ENCODE measurements around the gene ZBTB6.
A peak's percentile ranks its signal among the peaks of the same experiment; 100 is the strongest.
"Not testable (repeated sequence)": the region's sequence is repeated elsewhere in the genome, so short reads cannot be mapped to it uniquely, and the experiment has no call there.

Gene ZBTB6

GRCh38 chr9:122923947-122924346 lies 10.8 kb upstream of the ZBTB6 start:
- Histone ChIP-seq H3K36me3 (ENCODE audit: control insufficient read depth, insufficient read depth, low read length) (no peaks in the 10 kb centered on the region), H3K4me1 (ENCODE audit: control insufficient read depth, insufficient read depth, low read length) (no peaks in the 10 kb centered on the region), H3K4me3 (ENCODE audit: insufficient read depth, low read depth, low read length) (no peak overlapping the region), H3K27me3 (ENCODE audit: control insufficient read depth, insufficient read depth, low read length, poor library complexity, severe bottlenecking) (no peaks in the 10 kb centered on the region), H3K27ac (ENCODE audit: insufficient read depth, low read depth, low read length, poor library complexity, severe bottlenecking) (no peak overlapping the region), H3K9me3 (ENCODE audit: control insufficient read depth, low read length) (no peaks in the 10 kb centered on the region)
- 96% methylated on average over 3 of the region's 3 CpGs for WGBS, 2 experiments

DNA sequence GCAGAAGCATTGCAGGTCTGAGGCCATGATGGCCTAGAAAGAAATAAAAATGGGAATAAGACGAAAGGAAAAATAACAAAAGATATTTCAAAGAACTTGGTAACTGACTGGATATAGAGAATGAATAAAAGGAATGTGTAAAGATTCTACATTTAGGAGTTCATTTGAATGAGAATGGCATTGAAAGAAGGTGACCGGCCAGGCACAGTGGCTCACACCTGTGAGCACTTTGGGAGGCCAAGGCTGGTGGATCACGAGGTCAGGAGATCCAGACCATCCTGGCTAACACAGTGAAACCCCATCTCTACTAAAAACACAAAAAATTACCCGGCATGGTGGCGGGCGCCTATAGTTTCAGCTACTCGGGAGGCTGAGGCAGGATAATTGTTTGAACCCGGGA lies 9.6 kb upstream of the ZBTB6 start:
- no peaks in the 10 kb centered on the region for H3K36me3 ChIP-seq (ENCODE audit: control insufficient read depth, insufficient read depth, low read length)
- no peak overlapping the region for H3K4me3 ChIP-seq (ENCODE audit: insufficient read depth, low read depth, low read length)
- no peaks in the 10 kb centered on the region for H3K27me3 ChIP-seq (ENCODE audit: control insufficient read depth, insufficient read depth, low read length, poor library complexity, severe bottlenecking)
- no peaks in the 10 kb centered on the region for H3K9me3 ChIP-seq (ENCODE audit: control insufficient read depth, low read length)
- no peak overlapping the region for H3K27ac ChIP-seq (ENCODE audit: insufficient read depth, low read depth, low read length, poor library complexity, severe bottlenecking)
- 85 to 88% methylated on average over 8 of the region's 8 CpGs for WGBS, 2 experiments
- H3K4me1 ChIP-seq (ENCODE audit: control insufficient read depth, insufficient read depth, low read length) = no peaks in the 10 kb centered on the region

DNA sequence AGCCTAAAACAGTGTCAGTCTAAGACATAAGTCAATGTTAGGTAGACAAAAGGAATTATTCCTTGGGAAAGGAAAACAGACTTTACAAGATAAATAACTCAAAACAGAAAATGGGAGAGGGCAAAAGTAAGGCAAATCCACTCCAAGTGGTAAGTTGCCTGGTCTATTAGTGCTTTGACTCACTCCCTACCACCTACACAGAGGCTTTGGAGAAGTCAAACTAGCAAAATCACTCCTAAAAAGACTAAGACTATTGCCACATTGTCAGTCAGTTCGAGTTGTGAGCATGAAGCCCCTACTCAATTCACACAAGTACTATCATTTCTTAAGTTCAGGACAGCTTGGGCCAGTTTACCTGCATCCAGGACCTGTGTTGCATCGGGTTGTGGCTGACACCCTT lies 5.2 kb upstream of the ZBTB6 start:
- H3K27me3 ChIP-seq (ENCODE audit: control insufficient read depth, insufficient read depth, low read length, poor library complexity, severe bottlenecking) = no peaks in the 10 kb centered on the region
- 90 to 92% methylated on average over 2 of the region's 2 CpGs for WGBS, 2 experiments
- H3K9me3 ChIP-seq (ENCODE audit: control insufficient read depth, low read length) = no peaks in the 10 kb centered on the region
- no peak overlapping the region for H3K27ac ChIP-seq (ENCODE audit: insufficient read depth, low read depth, low read length, poor library complexity, severe bottlenecking)
- no peaks in the 10 kb centered on the region for H3K36me3 ChIP-seq (ENCODE audit: control insufficient read depth, insufficient read depth, low read length)
- no peak overlapping the region for H3K4me3 ChIP-seq (ENCODE audit: insufficient read depth, low read depth, low read length)
- H3K4me1 ChIP-seq (ENCODE audit: control insufficient read depth, insufficient read depth, low read length) = no peaks in the 10 kb centered on the region

- H3K4me3 ChIP-seq (ENCODE audit: insufficient read depth, low read depth, low read length) = peak overlapping the region; percentile 70
Observed at GRCh38 chr9:122912671-122912963, 506 bp downstream of the ZBTB6 start.

DNA sequence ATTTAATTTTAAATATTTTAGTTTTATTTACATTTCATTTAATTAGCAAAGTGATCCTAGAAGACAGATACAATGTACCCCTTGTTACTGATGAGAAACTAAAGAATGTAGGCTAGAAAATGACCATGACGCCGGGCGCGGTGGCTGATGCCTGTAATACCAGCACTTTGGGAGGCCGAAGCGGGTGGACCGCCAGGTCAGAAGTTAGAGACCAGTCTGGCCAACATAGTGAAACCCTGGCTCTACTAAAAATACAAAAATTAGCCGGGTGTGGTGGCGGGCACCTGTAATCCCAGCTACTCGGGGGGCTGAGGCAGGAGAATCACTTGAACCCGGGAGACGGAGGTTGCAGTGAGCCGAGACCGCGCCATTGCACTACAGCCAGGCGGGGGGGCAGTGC lies 7.0 kb downstream of the ZBTB6 start:
- WGBS, 2 experiments = 91 to 93% methylated on average over 16 of the region's 16 CpGs
- H3K9me3 ChIP-seq (ENCODE audit: control insufficient read depth, low read length); H3K36me3 ChIP-seq (ENCODE audit: control insufficient read depth, insufficient read depth, low read length); H3K27ac ChIP-seq (ENCODE audit: insufficient read depth, low read depth, low read length, poor library complexity, severe bottlenecking); H3K4me1 ChIP-seq (ENCODE audit: control insufficient read depth, insufficient read depth, low read length); H3K4me3 ChIP-seq (ENCODE audit: insufficient read depth, low read depth, low read length); H3K27me3 ChIP-seq (ENCODE audit: control insufficient read depth, insufficient read depth, low read length, poor library complexity, severe bottlenecking): not testable (repeated sequence)

More at GRCh38 chr9:122912671-122912963, 506 bp downstream of the ZBTB6 start:
- Histone ChIP-seq H3K27me3 (ENCODE audit: control insufficient read depth, insufficient read depth, low read length, poor library complexity, severe bottlenecking) (no peaks in the 10 kb centered on the region), H3K36me3 (ENCODE audit: control insufficient read depth, insufficient read depth, low read length) (peaks cover 7% of the 10 kb centered on the region), H3K4me1 (ENCODE audit: control insufficient read depth, insufficient read depth, low read length) (peaks cover 4% of the 10 kb centered on the region), H3K27ac (ENCODE audit: insufficient read depth, low read depth, low read length, poor library complexity, severe bottlenecking) (peak overlapping the region; percentile 86), H3K9me3 (ENCODE audit: control insufficient read depth, low read length) (no peaks in the 10 kb centered on the region)
- 10% methylated on average over 9 of the region's 9 CpGs for WGBS, 2 experiments

DNA sequence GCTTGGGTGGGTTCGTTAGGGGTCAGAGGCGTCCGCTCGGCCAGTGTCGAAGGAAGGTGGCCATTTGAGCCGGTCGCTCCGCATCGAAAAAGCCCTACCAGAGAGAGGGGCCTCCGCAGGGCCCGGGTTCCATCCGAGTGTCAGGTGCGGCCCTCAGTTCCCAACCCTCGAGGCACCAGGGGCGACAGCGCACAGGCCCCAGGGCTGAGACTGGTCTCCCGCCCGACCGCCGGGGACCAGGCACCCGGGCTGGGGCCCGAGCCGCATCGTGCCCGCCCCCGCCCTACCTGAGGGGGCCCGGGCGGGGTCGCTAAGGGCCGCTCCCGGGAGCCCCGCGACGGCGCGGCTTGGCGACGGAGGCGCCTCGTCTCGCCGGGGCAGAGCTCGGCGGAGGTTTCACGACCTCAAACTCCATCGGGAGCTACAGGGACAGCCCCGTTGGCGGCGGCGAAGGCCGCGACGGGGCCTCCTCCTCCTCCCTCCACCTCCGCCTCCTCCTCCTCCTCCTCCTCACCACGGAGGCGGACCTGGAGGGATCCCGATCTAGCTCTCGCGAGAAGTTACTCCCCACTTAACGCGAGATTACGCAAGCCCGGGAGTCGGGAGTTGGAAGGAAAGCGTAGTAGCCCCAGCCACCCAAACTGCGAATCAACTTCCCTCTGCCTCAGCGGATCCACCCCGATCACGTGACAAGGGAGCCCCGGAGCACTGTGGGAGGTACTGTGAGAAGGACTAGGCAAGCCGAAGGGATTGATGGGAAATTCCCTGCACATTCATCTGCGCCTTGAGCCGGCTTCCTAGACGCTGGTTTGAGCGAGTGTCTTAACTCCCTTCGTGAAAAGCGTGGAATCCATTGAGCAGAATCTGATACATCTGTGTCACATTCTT lies 8.1 kb downstream of the ZBTB6 start, which contains the start of gene RC3H2:
RC3H2 (minus strand) TSS at position 537 of the 888 bp plus-strand sequence. CDS start 7,850 bp downstream, outside the sequence.
- Histone ChIP-seq H3K9me3 (ENCODE audit: control insufficient read depth, low read length) (no peaks in the 10 kb centered on the region), H3K27ac (ENCODE audit: insufficient read depth, low read depth, low read length, poor library complexity, severe bottlenecking) (peak within 1 kb of the TSS; percentile 84), H3K36me3 (ENCODE audit: control insufficient read depth, insufficient read depth, low read length) (no peaks in the 10 kb centered on the region), H3K27me3 (ENCODE audit: control insufficient read depth, insufficient read depth, low read length, poor library complexity, severe bottlenecking) (no peaks in the 10 kb centered on the region), H3K4me1 (ENCODE audit: control insufficient read depth, insufficient read depth, low read length) (peaks cover 4% of the 10 kb centered on the region), H3K4me3 (ENCODE audit: insufficient read depth, low read depth, low read length) (peak within 1 kb of the TSS; percentile 76)
- 0 to 1% methylated on average over 77 of the region's 77 CpGs for WGBS, 2 experiments

GRCh38 chr9:122904466-122904822 lies 8.7 kb downstream of the ZBTB6 start:
- WGBS, 2 experiments = 0% methylated on average over 8 of the region's 8 CpGs
- H3K36me3 ChIP-seq (ENCODE audit: control insufficient read depth, insufficient read depth, low read length) = no peaks in the 10 kb centered on the region
- H3K4me1 ChIP-seq (ENCODE audit: control insufficient read depth, insufficient read depth, low read length) = peaks cover 4% of the 10 kb centered on the region
- H3K9me3 ChIP-seq (ENCODE audit: control insufficient read depth, low read length) = no peaks in the 10 kb centered on the region
- no peaks in the 10 kb centered on the region for H3K27me3 ChIP-seq (ENCODE audit: control insufficient read depth, insufficient read depth, low read length, poor library complexity, severe bottlenecking)
- H3K4me3 ChIP-seq (ENCODE audit: insufficient read depth, low read depth, low read length) = peak overlapping the region; percentile 76
- peak overlapping the region; percentile 84 for H3K27ac ChIP-seq (ENCODE audit: insufficient read depth, low read depth, low read length, poor library complexity, severe bottlenecking)

DNA sequence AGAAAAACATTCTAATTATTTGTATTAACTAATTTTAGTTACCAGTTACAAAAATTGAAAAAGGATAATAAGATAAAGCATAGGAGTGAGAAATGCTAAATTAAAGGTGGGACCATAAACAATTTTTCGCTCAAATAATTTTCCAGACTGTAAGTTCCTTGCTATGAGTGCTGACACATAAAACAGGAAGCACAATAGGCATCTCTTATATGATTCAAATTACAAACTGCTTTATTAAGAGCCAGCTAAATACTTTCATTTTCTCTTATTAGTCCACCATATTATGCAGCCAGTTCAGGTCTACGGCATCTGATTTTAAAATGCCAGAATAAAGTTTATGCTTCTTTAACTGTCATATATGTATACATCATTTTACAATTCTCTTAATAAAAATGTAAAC lies 12.3 kb downstream of the ZBTB6 start:
- Histone ChIP-seq H3K27ac (ENCODE audit: insufficient read depth, low read depth, low read length, poor library complexity, severe bottlenecking) (no peak overlapping the region), H3K9me3 (ENCODE audit: control insufficient read depth, low read length) (no peaks in the 10 kb centered on the region), H3K4me1 (ENCODE audit: control insufficient read depth, insufficient read depth, low read length) (peaks cover 4% of the 10 kb centered on the region), H3K36me3 (ENCODE audit: control insufficient read depth, insufficient read depth, low read length) (no peaks in the 10 kb centered on the region), H3K4me3 (ENCODE audit: insufficient read depth, low read depth, low read length) (no peak overlapping the region), H3K27me3 (ENCODE audit: control insufficient read depth, insufficient read depth, low read length, poor library complexity, severe bottlenecking) (no peaks in the 10 kb centered on the region)
- 94 to 98% methylated on average over 2 of the region's 2 CpGs for WGBS, 2 experiments

- no peaks in the 10 kb centered on the region for H3K27me3 ChIP-seq (ENCODE audit: control insufficient read depth, insufficient read depth, low read length, poor library complexity, severe bottlenecking)
- H3K4me1 ChIP-seq (ENCODE audit: control insufficient read depth, insufficient read depth, low read length) = no peaks in the 10 kb centered on the region
- H3K36me3 ChIP-seq (ENCODE audit: control insufficient read depth, insufficient read depth, low read length) = peaks cover 4% of the 10 kb centered on the region
- H3K27ac ChIP-seq (ENCODE audit: insufficient read depth, low read depth, low read length, poor library complexity, severe bottlenecking) = no peak overlapping the region
- H3K9me3 ChIP-seq (ENCODE audit: control insufficient read depth, low read length) = no peaks in the 10 kb centered on the region
- H3K4me3 ChIP-seq (ENCODE audit: insufficient read depth, low read depth, low read length) = no peak overlapping the region
- no CpG with 5 or more reads among the region's 1 CpG for WGBS, 2 experiments
Observed at GRCh38 chr9:122897969-122898368, 15.2 kb downstream of the ZBTB6 start.

DNA sequence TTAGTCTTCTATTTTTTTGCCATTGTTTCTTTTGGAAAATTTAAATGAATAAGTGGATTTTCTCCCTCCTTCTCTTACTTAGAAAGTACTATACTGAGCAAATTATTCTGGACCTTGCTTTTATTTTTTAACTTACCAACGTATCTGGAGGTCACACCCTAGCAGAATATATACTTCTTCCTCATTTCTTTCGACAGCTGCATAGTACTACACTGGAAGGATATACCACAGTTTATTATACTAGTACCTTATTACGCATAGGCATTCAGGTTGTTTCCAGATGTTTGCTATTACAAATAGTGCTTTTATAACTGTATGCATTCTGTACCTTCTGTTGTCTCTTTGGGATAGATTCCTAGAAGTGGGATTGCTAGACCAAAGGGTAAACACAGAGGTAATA lies 24.6 kb downstream of the ZBTB6 start:
- 95 to 96% methylated on average over 2 of the region's 3 CpGs for WGBS, 2 experiments
- Histone ChIP-seq H3K27ac (ENCODE audit: insufficient read depth, low read depth, low read length, poor library complexity, severe bottlenecking) (no peak overlapping the region), H3K4me3 (ENCODE audit: insufficient read depth, low read depth, low read length) (no peak overlapping the region), H3K36me3 (ENCODE audit: control insufficient read depth, insufficient read depth, low read length) (peaks cover 39% of the 10 kb centered on the region), H3K9me3 (ENCODE audit: control insufficient read depth, low read length) (no peaks in the 10 kb centered on the region), H3K27me3 (ENCODE audit: control insufficient read depth, insufficient read depth, low read length, poor library complexity, severe bottlenecking) (no peaks in the 10 kb centered on the region), H3K4me1 (ENCODE audit: control insufficient read depth, insufficient read depth, low read length) (no peaks in the 10 kb centered on the region)

Data from ectodermal cell (in vitro differentiated cells).